ENCODE results near the gene CTSF. TPM values are rescaled to one million over a fixed set of nuclear protein-coding genes. Genes with fewer than 3 reads are reported as not detected.
"Not testable (repeated sequence)": the region's sequence is repeated elsewhere in the genome, so short reads cannot be mapped to it uniquely, and the experiment has no call there.

Gene CTSF
- total RNA-seq, 2 experiments from 2014 or later = 16.0 to 16.8 TPM

DNA sequence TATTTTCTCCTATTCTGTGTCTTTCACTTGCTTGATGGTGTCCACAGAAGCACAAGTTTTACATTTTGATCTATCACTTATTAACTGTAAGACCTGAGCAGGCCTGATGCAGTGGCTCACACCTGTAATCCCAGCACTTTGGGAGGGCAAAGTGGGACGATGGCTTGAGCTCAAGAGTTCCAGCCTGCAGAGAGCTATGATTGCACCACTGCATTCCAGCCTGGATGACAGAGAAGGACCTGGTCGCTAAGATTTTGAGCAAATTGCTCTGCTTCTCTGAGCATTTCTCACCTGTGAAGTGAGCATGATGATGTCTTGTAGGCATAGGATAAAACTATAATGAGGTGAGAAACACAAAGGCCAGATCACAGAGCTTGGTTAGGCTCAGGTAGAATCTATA is 17.7 kb upstream of the CTSF start:
- no peaks in the 10 kb centered on the region for H3K4me1 Mint-ChIP-seq (ENCODE audit: low read depth)
- peaks cover 7% of the 10 kb centered on the region for H3K9me3 Mint-ChIP-seq
- H3K4me3 Mint-ChIP-seq = no peak overlapping the region
- no peaks in the 10 kb centered on the region for H3K36me3 Mint-ChIP-seq (ENCODE audit: low read depth)
- H3K27ac Mint-ChIP-seq = no peak overlapping the region
- no peaks in the 10 kb centered on the region for H3K36me3 ChIP-seq (ENCODE audit: insufficient read depth, low read length)
- intact Hi-C loops (cut with DNase I, micrococcal nuclease) = no loop called here
- H3K27me3 Mint-ChIP-seq = no peaks in the 10 kb centered on the region
- peaks cover 5 to 7% of the 10 kb centered on the region in 2 experiments for H3K9me3 ChIP-seq (ENCODE audit: control insufficient read depth in 1 of 2, insufficient read depth in 1 of 2, low read length in 2 of 2)
- no peak for ATAC-seq (ENCODE audit: poor library complexity)
- no peak for TF ChIP-seq CTCF (IDR thresholded peaks at IDR 0.05)
- CTCF ChIA-PET = no interaction called here
- DNase-seq = no peak
- no peak overlapping the region for H3K4me3 ChIP-seq (ENCODE audit: low read length)
- no peaks in the 10 kb centered on the region for H3K4me1 ChIP-seq (ENCODE audit: insufficient read depth, low read length)
- no peaks in the 10 kb centered on the region for H3K27me3 ChIP-seq (ENCODE audit: control insufficient read depth in 1 of 2, insufficient read depth in 2 of 2, low read length in 2 of 2)
- POLR2A ChIA-PET = no interaction called here
- H3K27ac ChIP-seq (ENCODE audit: low read depth in 1 of 2, low read length in 2 of 2) = no peak overlapping the region

GRCh38 chr11:66585447-66585846 is 17.0 kb upstream of the CTSF start:
- H3K9me3 Mint-ChIP-seq; H3K9me3 ChIP-seq (ENCODE audit: control insufficient read depth in 1 of 2, insufficient read depth in 1 of 2, low read length in 2 of 2); H3K4me1 Mint-ChIP-seq (ENCODE audit: low read depth); H3K4me3 ChIP-seq (ENCODE audit: low read length); DNase-seq; H3K27me3 ChIP-seq (ENCODE audit: control insufficient read depth in 1 of 2, insufficient read depth in 2 of 2, low read length in 2 of 2); H3K27ac Mint-ChIP-seq; H3K27me3 Mint-ChIP-seq; H3K4me3 Mint-ChIP-seq; H3K4me1 ChIP-seq (ENCODE audit: insufficient read depth, low read length); H3K27ac ChIP-seq (ENCODE audit: low read depth in 1 of 2, low read length in 2 of 2); H3K36me3 Mint-ChIP-seq (ENCODE audit: low read depth); H3K36me3 ChIP-seq (ENCODE audit: insufficient read depth, low read length); CTCF ChIA-PET; POLR2A ChIA-PET; ATAC-seq (ENCODE audit: poor library complexity); intact Hi-C loops (cut with DNase I, micrococcal nuclease): not testable (repeated sequence)

GRCh38 chr11:66582565-66583147 is 14.2 kb upstream of the CTSF start:
- H3K27me3 ChIP-seq (ENCODE audit: control insufficient read depth in 1 of 2, insufficient read depth in 2 of 2, low read length in 2 of 2); DNase-seq; H3K4me3 ChIP-seq (ENCODE audit: low read length); H3K4me1 ChIP-seq (ENCODE audit: insufficient read depth, low read length); CTCF ChIA-PET; H3K9me3 Mint-ChIP-seq; H3K27ac ChIP-seq (ENCODE audit: low read depth in 1 of 2, low read length in 2 of 2); H3K36me3 ChIP-seq (ENCODE audit: insufficient read depth, low read length); ATAC-seq (ENCODE audit: poor library complexity); intact Hi-C loops (cut with DNase I, micrococcal nuclease); H3K36me3 Mint-ChIP-seq (ENCODE audit: low read depth); H3K27ac Mint-ChIP-seq; H3K27me3 Mint-ChIP-seq; H3K9me3 ChIP-seq (ENCODE audit: control insufficient read depth in 1 of 2, insufficient read depth in 1 of 2, low read length in 2 of 2); H3K4me1 Mint-ChIP-seq (ENCODE audit: low read depth); H3K4me3 Mint-ChIP-seq: not testable (repeated sequence)
- POLR2A ChIA-PET = interaction anchor here (2.4 kb wide), 1 partner anchor 96 kb away, joined by 11 read pairs; the partner anchor contains the start of gene RBM4B

- peaks cover 5 to 7% of the 10 kb centered on the region in 2 experiments for H3K9me3 ChIP-seq (ENCODE audit: control insufficient read depth in 1 of 2, insufficient read depth in 1 of 2, low read length in 2 of 2)
- no peaks in the 10 kb centered on the region for H3K36me3 Mint-ChIP-seq (ENCODE audit: low read depth)
- no peak overlapping the region for H3K27ac Mint-ChIP-seq
- ATAC-seq (ENCODE audit: poor library complexity) = no peak
- no peak for DNase-seq
- H3K27ac ChIP-seq (ENCODE audit: low read depth in 1 of 2, low read length in 2 of 2) = no peak overlapping the region
- no peak overlapping the region for H3K4me3 ChIP-seq (ENCODE audit: low read length)
- ChIA-PET POLR2A (interaction anchor here (2.4 kb wide), 1 partner anchor 97 kb away, joined by 11 read pairs; the partner anchor contains the start of gene RBM4B), CTCF (interaction anchor here (1.4 to 5.5 kb wide), 2 partner anchors 11 to 97 kb away, joined by 5 to 75 read pairs; partner anchors contain the start of genes CCDC87, CCS and RBM4B)
- TF ChIP-seq CTCF (IDR thresholded peaks at IDR 0.05) = no peak
- no peaks in the 10 kb centered on the region for H3K27me3 ChIP-seq (ENCODE audit: control insufficient read depth in 1 of 2, insufficient read depth in 2 of 2, low read length in 2 of 2)
- intact Hi-C loops (cut with DNase I, micrococcal nuclease) = no loop called here
- H3K9me3 Mint-ChIP-seq = peaks cover 7% of the 10 kb centered on the region
- H3K36me3 ChIP-seq (ENCODE audit: insufficient read depth, low read length) = no peaks in the 10 kb centered on the region
- H3K4me1 Mint-ChIP-seq (ENCODE audit: low read depth) = peaks cover 8% of the 10 kb centered on the region
- no peaks in the 10 kb centered on the region for H3K27me3 Mint-ChIP-seq
- peaks cover 8% of the 10 kb centered on the region for H3K4me1 ChIP-seq (ENCODE audit: insufficient read depth, low read length)
- H3K4me3 Mint-ChIP-seq = no peak overlapping the region
Observed at GRCh38 chr11:66581261-66581660, 12.9 kb upstream of the CTSF start.

Data from CD4-positive, alpha-beta T cell (primary cell).